ENCODE results near the gene YIF1A. TPM values are rescaled to one million over a fixed set of nuclear protein-coding genes. Genes with fewer than 3 reads are reported as not detected.

YIF1A gene
- total RNA-seq, 1 experiment from 2014 or later = 64.3 TPM

- Histone ChIP-seq H4K20me1 (ENCODE audit: control insufficient read depth, insufficient read depth, insufficient read length) (no peaks in the 10 kb centered on the region), H2BK20ac (ENCODE audit: low read depth, low read length, poor library complexity, severe bottlenecking) (no peak overlapping the region), H2BK12ac (ENCODE audit: insufficient read length, low read depth, low read length) (no peak overlapping the region), H3K23me2 (ENCODE audit: insufficient read length, low read depth, low read length, poor library complexity, severe bottlenecking) (peaks cover 2% of the 10 kb centered on the region), H2BK5ac (ENCODE audit: insufficient read length, low read length) (no peak overlapping the region), H4K8ac (replicated peaks; ENCODE audit: insufficient read length, low read depth, low read length) (no peak overlapping the region), H3K4me2 (ENCODE audit: insufficient read depth, insufficient read length, low read length) (no peak overlapping the region), H4K91ac (ENCODE audit: insufficient read length, low read depth, low read length) (no peak overlapping the region), H3K79me2 (ENCODE audit: insufficient read depth, low read length) (no peaks in the 10 kb centered on the region), H3K23ac (ENCODE audit: insufficient read length, low read depth, low read length) (no peak overlapping the region), H2AFZ (ENCODE audit: low read length) (no peak overlapping the region), H3K14ac (ENCODE audit: insufficient read depth, low read length) (no peak overlapping the region), H3K4me1 (ENCODE audit: insufficient read depth, low read length) (no peaks in the 10 kb centered on the region), H3K56ac (ENCODE audit: insufficient read length, low read depth, low read length) (no peak overlapping the region), H3T11ph (ENCODE audit: low read length) (no peak overlapping the region), H2AK5ac (ENCODE audit: insufficient read length, low read length) (no peak overlapping the region), H3K27me3 (ENCODE audit: insufficient read depth, low read length) (no peaks in the 10 kb centered on the region), H3K27ac (ENCODE audit: insufficient read length, low read depth, low read length) (no peak overlapping the region), H2BK120ac (ENCODE audit: low read depth, low read length, poor library complexity, severe bottlenecking) (no peak overlapping the region), H3K18ac (ENCODE audit: insufficient read length, low read depth, low read length) (no peak overlapping the region), H2BK15ac (ENCODE audit: low read depth, low read length) (no peak overlapping the region), H3K4ac (ENCODE audit: low read depth, low read length) (no peak overlapping the region), H3K9me3 (ENCODE audit: control insufficient read depth, low read depth, low read length) (no peaks in the 10 kb centered on the region), H3K9ac (ENCODE audit: extremely low read depth, insufficient read length, low read length) (no peak overlapping the region), H3K79me1 (ENCODE audit: insufficient read depth, low read depth, low read length, poor library complexity, severe bottlenecking) (no peaks in the 10 kb centered on the region), H4K5ac (ENCODE audit: insufficient read length, low read depth, low read length) (no peak overlapping the region)
- no CpG with 5 or more reads among the region's 7 CpGs for WGBS (ENCODE audit: extremely low coverage, insufficient read length, low lambda C conversion rate)
- H3K4me1 Mint-ChIP-seq = peaks cover 10 to 14% of the 10 kb centered on the region in 2 experiments
- peaks cover 6% of the 10 kb centered on the region; the same call in 1 of the 2 replicates for H3K27me3 Mint-ChIP-seq (ENCODE audit: low read depth)
- H3K4me3 Mint-ChIP-seq = no peak overlapping the region
- H3K36me3 Mint-ChIP-seq (ENCODE audit: insufficient read depth in 1 of 3, low read depth in 3 of 3) = no peaks in the 10 kb centered on the region; a peak in 1 of 7 replicates
- no peak overlapping the region for H3K27ac Mint-ChIP-seq
- no peak for TF ChIP-seq CTCF (conservative IDR thresholded peaks at IDR 0.05)
- DNase-seq = no peak
- H3K9me3 Mint-ChIP-seq = no peaks in the 10 kb centered on the region
Observed at GRCh38 chr11:66251809-66252208, 37.1 kb downstream of the YIF1A start.

All from H9 (cell line).